Activated CD4-positive, alpha-beta T cell treated with anti-CD3 and anti-CD28 coated beads, Interleukin-10, Interleukin-2, amounts not matched to agents 100 ng/mL and 50 ng/mL, durations not matched to agents 16 hours and 8 hours (primary cell): ENCODE results near the gene SPTBN2.

Experiments
- DNase-seq: peaks from one replicate; pipeline ENCODE4 v3.0.0-alpha.2; 2020

SPTBN2 gene

GRCh38 chr11:66637557-66638176 is 91.3 kb downstream of the SPTBN2 start:
- DNase-seq: no peak

GRCh38 chr11:66636411-66636810 is 92.6 kb downstream of the SPTBN2 start:
- DNase-seq: no peak
